ENCODE results near the gene CYP2D6.

The CYP2D6 gene

DNA sequence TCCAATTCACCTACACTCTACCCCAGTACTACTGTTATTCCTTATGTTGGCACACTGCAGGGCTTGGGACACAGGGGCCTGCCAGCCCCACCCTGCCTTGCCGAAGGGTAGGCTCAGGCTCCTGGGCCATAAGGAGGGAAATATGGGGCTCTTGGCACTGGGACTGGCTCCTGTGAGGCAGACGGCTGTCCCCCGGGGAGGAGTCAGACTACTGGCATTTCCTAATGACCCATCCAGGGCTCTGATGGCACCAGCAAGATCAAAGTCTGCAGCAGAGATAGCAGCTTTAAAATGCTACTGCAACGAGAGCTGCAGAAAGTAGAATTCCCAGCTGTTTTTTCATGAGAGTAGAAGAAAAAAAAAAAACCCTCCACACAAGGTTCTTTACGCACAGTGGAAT, 42.2 kb upstream of the CYP2D6 start:
- no peak for DNase-seq (ENCODE audit: extremely low read depth, low read depth)
- TF ChIP-seq, protein P1, sequence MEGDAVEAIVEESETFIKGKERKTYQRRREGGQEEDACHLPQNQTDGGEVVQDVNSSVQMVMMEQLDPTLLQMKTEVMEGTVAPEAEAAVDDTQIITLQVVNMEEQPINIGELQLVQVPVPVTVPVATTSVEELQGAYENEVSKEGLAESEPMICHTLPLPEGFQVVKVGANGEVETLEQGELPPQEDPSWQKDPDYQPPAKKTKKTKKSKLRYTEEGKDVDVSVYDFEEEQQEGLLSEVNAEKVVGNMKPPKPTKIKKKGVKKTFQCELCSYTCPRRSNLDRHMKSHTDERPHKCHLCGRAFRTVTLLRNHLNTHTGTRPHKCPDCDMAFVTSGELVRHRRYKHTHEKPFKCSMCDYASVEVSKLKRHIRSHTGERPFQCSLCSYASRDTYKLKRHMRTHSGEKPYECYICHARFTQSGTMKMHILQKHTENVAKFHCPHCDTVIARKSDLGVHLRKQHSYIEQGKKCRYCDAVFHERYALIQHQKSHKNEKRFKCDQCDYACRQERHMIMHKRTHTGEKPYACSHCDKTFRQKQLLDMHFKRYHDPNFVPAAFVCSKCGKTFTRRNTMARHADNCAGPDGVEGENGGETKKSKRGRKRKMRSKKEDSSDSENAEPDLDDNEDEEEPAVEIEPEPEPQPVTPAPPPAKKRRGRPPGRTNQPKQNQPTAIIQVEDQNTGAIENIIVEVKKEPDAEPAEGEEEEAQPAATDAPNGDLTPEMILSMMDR (IDR thresholded peaks at IDR 0.05; ENCODE audit: low read depth, low read length) = no peak

DNA sequence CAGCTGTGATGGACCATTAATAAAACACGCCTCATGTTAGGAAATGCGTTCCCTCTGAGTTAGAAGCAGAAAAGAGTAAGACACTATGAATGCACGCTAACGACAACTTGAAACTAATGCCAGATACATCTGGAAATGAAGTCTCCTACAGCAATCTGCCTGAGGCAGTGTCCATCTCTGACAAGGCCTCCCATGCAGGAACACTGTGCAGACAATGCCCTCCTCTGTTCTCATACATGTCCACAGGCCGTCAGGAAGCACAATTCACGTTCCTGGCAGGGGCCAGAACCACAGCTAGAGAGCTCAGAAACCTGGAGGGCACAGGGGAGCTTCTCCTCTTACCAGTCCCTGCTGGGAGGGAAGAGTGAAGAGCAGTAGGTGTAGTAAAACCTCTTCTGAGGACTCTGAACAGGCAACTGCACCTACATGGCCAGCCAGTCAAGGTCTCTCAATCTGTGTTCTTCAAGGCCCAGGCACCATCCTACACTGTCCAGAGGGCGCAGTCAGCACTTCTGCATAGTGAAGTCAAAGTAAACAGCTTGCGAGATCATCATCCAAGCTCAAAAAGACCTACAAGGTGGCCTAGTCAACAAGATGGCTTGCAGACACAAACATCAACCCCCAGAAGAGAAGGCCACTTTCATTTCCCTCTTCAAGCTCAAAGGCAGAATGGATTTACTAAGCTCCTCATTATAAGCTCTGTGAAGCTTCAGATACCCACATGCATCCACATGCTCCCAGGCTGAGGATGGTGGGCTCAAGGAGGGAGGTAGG, 41.5 kb upstream of the CYP2D6 start:
- no peak for DNase-seq (ENCODE audit: extremely low read depth, low read depth)
- TF ChIP-seq, protein P1 (IDR thresholded peaks at IDR 0.05; ENCODE audit: low read depth, low read length) = no peak

DNA sequence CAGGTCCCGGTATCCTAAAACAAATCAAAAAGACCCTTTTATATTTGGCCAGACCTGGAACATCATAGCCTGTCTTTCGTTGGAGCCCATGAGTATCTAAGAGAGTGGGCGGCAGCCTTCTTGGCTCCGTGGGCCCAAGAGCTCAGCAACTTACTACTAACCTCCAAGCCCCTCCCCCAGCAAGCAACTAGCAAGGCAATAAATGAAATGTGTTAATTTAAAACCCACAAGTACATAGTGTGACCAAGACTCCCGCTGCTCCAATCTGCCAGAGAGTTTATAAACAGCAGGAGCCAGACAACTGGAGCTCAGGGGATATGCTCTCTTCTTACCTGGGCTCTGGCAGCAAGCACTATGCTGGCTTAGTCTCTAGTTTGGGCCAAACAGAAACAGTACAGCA, 40.8 kb upstream of the CYP2D6 start:
- DNase-seq (ENCODE audit: extremely low read depth, low read depth) = no peak
- TF ChIP-seq, protein P1 (IDR thresholded peaks at IDR 0.05; ENCODE audit: low read depth, low read length) = no peak

DNA sequence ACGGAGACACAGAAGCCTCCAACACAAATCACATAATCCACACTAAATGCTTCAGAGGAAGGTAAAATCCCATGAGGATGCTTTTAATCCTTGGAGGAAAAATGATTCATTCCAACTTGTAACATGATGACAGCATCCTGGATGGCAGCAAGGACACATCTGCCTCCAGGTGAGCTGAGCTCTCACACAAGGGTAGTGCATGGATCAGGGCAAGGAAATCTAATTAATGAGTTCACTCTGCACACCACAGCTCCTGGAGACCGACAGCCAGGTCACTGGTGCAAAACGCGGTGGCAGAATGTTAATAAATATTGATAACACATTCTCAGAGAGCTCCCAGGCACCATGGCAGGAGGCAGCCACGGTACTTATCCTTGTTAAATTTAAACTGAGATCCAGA, 40.3 kb upstream of the CYP2D6 start:
- DNase-seq (ENCODE audit: extremely low read depth, low read depth) = no peak
- TF ChIP-seq, protein P1 (IDR thresholded peaks at IDR 0.05; ENCODE audit: low read depth, low read length) = no peak

DNA sequence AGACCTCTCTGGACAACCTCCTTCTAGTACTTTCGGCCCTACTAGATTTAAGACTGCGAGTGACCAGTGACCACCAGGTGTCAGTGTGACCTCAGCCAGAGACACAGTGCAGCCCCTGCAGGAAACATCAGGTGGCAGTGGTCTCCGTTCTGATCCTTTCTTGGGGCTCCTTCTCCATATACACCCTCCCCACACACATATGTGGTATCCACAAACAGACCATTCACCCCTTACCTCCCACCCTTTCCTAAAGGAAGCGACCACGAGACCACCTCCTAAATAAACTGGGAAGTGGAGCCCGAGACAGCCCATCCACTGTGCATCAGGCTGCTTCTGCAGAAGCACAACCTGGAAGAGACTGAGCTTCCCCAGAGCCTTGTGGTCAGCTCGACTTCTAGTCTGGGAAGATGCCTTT, 38.5 kb upstream of the CYP2D6 start:
- DNase-seq (ENCODE audit: extremely low read depth, low read depth) = peak; percentile 19
- TF ChIP-seq, protein P1 (IDR thresholded peaks at IDR 0.05; ENCODE audit: low read depth, low read length) = peak; percentile 94

DNA sequence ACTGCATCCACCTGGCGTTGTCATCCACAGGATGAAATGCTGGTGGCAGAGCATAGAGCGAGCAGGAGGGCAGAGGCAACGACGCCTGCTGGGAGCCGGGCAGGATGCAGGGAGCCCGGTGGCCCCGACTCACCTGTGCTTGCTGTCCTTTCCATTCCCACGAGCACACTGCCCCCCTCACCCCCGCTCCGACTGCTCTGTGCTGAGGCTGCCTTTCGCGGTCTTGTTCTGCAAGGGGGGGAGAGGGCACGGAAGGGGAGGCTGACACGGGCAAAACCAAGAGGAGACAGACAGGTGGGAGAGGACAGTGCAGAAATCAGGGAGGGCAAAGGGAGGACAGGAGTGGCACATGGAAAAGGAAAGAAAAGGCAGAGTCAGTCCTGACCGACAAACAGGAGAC, 37.9 kb upstream of the CYP2D6 start:
- TF ChIP-seq, protein P1 (IDR thresholded peaks at IDR 0.05; ENCODE audit: low read depth, low read length) = no peak
- no peak for DNase-seq (ENCODE audit: extremely low read depth, low read depth)

DNA sequence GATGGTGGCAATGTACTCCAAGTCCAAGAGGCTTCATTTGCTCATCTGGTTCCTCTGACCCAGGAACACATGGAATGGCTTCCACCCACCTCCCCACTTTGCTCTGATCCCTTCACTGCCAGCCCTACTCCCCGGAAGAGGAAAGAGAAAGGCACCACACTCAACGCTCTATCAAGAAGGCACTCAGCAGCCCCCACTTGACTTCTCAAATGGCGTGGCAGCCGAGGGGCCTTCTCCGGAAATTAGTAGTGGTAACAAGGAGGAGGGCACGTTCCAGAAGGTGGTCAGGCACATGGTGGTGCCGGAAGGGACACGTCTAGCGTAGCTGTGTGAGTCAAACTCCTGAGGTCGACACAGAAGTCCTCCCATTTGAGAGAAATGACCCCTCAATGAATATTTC, 36.5 kb upstream of the CYP2D6 start:
- DNase-seq (ENCODE audit: extremely low read depth, low read depth) = no peak
- TF ChIP-seq, protein P1 (IDR thresholded peaks at IDR 0.05; ENCODE audit: low read depth, low read length) = no peak
